ENCODE data around the gene GRM1. TPM values are rescaled to one million over a fixed set of nuclear protein-coding genes. Genes with fewer than 3 reads are reported as not detected.
A peak's percentile ranks its signal among the peaks of the same experiment; 100 is the strongest.

The GRM1 gene
- total RNA-seq, 1 donor from 2014 or later: 1.3 TPM

DNA sequence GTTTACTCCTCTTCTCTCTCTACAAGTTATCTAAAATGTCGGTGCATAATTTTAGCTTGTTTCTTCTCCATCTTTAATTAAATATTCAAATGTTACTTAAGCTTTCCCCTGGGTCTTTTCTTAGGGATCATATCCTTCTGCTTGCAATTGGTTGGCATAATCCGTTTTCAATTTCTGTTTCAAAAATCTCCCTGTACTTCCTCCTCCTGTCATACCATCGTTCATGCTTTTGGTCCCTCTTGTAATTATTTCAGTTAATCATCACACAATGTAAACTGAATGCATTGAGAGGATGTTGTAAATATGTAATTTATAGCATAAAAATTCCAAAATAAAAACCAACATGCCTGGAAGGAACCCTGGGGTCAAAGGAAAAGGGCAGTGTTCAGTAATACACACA lies 325.6 kb downstream of the GRM1 start:
- intact Hi-C loops (cut with micrococcal nuclease): no loop called here
- no peak for ATAC-seq
- DNase-seq: no peak

DNA sequence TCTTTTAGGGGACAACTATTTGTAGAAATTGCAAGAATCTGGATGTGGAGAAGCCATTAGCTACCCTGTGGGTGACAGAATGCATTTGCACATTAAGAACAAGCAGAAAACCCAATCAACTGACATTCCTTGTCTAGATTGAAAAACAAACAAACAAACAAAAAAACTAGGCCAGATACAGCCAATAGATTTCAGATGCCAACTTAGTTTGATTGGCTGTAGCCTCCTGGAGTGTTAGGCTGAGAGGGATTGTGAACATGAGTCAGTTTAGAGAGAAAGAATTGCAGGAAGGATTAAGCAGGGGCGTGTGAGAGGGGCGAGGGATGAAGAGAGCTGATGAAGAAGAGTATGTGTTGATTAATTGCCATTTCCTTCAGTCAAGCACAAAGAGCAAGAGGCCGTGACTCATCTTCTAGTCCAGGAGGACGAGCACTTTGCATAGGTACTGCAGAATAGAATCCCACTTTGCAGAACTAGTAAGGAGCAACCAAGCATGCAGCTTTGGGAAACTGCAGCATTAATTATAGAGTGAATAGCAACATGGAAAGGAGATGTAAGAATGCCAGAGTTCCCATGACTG lies 326.7 kb downstream of the GRM1 start:
- intact Hi-C loops (cut with micrococcal nuclease): no loop called here
- ATAC-seq: no peak
- no peak for DNase-seq

DNA sequence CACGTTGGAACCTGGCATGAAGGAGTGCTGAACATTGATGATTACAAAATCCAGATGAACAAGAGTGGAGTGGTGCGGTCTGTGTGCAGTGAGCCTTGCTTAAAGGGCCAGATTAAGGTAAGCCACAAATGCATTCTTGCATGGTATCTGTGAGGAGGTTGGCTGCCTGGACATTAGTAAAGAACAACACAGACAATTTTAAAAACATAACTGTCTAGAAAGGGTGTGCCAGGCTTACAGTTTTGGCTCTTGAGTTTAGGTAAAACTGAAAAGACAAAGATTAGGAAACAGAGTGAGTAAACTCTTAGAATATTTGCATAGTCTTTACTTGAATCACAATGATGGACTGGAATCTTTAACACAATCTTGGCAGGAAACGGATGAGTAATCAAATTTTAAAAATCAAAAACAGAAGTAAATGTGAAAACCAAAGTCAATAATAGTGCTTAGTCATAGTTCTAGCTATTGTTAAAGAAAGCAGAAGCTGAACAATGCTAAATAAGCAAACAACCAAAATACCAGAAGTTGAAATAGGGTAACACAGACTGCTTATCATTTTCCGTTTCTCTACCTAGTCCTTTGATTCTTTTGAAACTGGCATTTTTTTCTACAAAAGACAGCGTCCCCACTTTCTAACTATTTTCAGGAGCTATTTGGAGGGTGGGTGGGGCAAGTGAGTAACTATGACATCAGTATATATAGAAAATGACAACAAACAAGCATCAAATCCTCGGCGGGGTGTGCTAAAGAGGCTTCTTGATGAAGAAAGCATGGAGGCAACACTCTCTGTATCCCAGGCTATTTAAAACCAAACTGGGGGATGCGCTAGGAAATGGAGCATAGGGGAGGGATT lies 328.9 kb downstream of the GRM1 start:
- intact Hi-C loops (cut with micrococcal nuclease): no loop called here
- ATAC-seq (peak; percentile 43), DNase-seq (no peak)

DNA sequence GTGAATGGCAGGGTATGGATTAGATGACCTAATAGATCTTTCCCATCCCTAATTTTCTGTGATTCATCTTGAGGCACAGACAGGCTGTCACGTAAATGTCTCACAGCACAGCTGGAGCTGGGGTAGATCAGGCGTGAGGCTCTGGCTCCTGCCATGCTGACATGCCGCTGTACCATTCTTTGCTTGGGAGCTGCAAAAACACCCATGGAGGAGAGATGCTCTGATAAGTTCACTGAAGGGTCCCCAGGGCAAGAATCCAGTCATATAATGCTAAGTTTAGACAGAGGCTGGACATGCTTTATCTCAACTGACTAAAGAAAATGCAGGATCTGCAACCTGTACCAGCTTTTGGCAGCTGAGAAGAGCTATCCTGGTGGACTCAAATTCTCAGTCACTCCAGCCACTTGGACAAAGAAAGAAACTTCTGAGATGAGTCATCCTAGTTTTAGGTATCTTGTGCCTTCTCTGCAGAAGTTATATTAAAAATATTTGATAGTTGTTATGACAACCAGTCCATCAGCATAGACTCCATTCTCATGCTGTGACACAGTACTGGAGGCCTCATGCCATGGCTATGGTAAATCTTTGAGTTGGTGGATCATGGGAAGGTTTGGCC lies 329.7 kb downstream of the GRM1 start:
- ATAC-seq (peak; percentile 54), DNase-seq (no peak)
- intact Hi-C loops (cut with micrococcal nuclease): no loop called here

DNA sequence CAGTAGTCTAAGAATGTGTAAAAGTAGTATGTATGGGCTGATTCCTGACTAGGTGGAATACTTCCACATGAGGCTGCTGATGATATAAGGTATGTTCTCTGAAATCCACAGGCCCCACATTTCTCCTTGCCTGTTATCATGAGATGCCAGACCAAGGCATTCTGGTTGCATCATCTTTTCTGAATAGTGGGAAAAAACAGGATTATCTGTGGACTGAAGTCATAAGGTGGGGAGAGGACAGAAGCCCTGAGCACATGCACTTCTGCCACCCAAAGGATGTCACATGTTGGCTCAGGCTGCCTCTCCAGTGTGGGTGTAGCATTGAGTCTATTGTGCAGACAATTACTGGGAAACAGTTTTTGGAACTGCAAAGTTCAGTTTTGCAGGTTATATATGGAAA lies 330.3 kb downstream of the GRM1 start:
- ATAC-seq (no peak), DNase-seq (no peak)
- intact Hi-C loops (cut with micrococcal nuclease): no loop called here

DNA sequence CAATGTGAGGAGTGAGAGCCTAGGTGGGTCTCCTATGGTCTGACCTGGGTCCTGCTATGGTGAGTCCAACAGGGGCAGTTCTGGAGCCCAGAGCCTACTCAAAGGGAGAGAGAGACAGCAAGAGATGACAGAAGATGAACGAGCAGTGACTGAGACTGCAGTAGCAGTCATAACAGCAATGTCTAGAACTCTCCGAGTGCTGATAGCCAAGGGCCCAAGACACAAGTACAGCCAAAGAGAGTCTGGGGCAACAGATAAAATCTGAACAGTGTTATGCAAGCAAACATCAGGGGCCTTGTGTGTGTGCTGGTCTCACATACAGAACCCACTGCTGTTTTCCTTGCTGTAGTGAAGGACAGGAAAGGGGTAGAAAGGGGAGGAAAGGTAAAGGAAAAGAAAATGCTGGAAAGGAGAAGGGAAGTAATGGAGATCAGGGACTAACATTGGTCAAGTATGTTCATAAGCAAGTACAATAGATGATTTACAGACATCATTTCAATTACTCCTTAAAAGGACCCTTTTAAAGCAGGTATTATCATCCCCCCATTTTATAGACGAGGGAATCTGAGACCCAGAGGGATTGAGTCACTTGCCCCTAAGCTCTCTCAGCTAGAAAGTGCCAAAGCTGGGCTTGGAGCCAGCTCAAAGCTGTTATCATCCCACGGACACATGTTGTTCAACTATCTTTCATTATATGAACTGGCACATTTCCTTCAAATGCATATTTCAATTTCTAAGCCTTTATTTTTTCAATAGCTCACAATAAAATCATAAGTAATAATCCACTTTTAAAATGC lies 332.5 kb downstream of the GRM1 start:
- peak; percentile 72 for ATAC-seq
- peak; percentile 51 for DNase-seq
- intact Hi-C loops (cut with micrococcal nuclease): no loop called here

DNA sequence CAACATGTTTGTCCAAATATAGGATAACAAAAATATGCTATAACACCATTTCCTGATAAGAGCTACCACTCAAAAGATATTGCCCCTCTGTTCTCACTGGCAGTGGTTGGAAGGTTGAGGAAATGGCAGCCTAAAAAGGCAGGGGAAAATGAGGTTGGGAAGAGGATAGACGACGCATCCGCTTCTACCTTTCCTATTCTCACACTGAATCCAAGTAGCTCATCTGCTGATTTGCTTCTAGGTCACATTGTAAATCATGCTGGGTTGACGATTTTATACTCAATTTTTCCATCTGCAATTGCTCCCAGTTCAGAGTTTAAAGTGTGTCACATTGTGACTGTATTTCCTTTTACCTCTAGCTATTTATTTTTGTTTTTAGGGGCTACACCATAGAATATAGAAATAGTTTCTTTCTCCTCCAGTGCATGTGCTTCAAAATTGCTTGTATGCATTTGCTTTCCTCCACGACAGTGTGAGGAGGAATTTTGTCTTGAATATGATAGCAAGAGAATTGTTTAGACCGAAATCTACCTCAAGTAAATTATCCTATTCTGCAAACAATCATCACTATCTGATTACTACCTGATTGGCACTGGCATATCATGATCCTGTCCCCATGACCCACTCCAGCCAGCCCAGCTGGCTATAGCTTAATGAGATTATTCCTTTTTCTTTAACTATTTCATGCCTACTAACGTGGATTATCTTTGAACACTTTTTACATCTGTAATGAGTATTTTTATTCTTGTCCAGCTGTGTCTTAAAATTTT lies 335.2 kb downstream of the GRM1 start:
- intact Hi-C loops (cut with micrococcal nuclease): no loop called here
- ATAC-seq: no peak

DNA sequence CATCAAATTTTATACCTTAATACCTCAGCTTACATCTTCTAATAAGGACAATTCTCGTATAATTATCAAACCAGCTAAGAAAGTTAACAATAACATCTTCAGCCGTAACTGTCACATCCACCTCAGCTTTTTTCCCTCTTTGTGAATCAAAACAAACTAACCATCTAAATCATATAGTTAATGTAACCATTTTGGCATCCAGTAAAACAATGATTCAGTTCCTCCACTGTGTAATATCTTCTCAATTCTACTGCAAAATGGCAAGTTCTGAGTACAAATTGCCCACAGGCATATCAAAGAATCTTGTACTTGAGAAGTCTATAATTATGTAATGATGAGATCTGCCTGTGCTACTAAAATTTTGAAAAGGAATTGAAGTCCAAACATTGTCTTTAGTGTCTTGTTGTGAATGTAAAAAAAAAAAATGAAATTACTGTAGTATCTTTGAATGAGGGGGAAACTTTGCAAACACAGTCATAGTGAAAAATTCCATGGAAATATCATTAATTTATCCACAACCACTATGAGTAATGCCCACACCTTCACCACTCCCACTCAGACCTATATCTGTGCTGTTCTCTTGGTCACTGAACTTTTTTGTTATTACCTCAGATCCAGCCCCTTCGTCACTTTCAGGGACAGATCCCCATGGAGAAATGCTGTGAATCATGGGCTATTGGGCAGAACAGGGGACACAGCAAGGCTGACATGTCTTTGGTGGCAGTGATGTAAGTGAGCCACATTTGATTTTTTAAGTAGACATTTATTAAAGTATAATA lies 336.1 kb downstream of the GRM1 start:
- no peak for ATAC-seq
- no peak for DNase-seq
- intact Hi-C loops (cut with micrococcal nuclease): no loop called here

More for the DNA sequence above, 335.2 kb downstream of the GRM1 start:
- no peak for DNase-seq

DNA sequence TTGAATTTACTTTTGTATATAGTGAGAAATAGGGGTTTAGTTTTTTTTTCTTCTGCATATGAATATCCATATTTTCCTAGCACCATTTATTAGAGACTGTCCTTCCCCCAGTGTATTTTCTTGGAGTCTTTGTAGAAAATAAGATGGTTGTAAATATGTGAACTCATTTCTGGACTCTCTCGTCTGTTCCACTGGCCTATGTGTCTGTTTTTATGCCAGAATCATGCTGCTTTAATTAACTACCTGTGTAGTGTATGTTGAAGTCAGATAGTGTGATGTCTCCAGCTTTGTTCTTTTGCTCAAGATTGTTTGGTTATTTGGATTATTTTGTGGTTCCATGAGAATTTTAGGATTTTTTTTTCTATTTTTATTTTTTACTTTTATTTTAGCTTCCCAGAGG lies 338.2 kb downstream of the GRM1 start:
- intact Hi-C loops (cut with micrococcal nuclease): no loop called here
- no peak for ATAC-seq
- DNase-seq: no peak

DNA sequence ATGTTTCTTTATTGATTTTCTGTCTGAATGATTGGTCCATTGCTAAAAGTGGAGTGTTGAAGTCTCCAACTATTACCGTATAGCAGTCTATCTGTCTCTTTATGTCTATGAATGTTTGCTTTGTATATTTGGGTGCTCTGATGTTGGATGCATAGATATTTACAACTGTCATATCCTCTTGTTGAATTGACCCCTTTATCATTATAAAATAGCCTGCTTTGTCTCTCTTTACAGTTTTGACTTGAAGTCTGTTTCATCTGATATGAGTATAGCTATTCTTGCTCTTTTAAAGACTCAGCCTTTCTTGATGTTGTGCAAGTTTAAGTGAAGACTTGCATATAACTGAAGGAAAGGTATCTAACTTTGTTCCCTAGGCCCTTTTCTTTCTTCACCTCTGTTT lies 341.0 kb downstream of the GRM1 start:
- intact Hi-C loops (cut with micrococcal nuclease): no loop called here
- ATAC-seq: no peak
- no peak for DNase-seq

DNA sequence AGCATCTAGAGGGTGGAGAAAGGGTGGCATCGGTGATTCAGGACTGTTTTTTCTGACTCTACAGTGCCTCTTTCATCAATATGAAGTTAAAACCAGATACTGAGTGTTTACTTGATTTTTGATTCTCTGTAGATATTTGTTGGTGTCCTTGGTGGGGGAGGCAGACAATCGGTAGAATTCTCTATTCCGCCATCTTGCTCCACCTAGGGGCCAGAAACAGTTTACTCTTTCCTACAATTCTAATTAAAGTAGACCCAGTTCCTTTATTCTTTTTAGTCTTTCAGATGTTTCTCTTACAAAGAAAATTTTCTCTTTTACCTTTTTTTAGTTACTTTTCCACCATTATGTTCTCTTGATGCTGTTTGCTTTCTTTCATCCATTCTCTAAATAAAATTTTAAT lies 352.6 kb downstream of the GRM1 start:
- no peak for DNase-seq
- intact Hi-C loops (cut with micrococcal nuclease): no loop called here
- ATAC-seq: no peak

DNA sequence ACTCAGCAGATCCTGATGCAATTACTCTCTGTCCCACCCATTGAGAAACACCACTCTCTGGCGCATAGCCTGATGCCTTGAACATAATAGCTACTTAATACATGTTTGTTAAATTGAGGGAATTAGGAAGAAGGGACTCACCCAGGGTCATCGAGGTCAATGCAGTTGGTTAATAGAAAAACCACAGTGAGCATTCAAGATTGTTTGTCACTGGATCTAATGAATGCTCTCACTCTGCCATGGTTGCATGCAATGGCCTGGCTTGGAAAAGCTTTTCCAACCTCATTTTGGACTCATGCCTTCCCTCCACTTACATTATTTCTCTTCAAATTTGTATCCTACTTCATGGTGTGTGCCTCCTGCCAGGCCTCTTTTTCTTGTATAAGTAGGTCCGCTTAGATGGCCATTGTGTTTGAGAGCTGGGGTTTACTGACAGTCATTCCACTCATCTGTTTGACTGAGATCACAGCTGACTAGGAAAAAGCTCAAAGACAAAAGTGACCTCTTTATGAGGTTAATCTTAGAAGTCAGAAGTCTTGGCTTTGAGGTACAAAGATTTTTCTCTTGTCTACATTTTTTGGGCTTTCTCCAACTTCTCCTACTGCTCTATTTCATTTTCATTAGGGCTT lies 360.0 kb downstream of the GRM1 start:
- ATAC-seq: no peak
- no peak for DNase-seq
- intact Hi-C loops (cut with micrococcal nuclease): no loop called here

DNA sequence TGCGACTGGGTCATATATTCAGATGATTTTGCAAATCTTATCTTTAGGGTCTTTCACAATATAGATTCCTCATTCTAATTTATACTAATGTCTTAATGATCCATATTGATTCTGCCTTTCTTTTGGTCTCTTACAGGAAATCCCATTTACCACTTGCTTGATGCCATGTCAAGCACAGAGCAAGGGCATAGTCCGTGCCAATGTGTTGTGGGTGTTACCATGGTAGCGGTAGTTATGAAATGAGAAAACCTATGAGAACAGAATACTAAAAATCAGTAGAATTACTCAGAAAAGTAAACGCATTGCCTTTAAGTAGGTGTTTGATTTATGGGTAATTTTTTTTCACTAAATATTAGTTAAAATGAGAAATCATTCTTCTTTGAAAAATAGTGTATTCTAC lies 360.9 kb downstream of the GRM1 start:
- no peak for DNase-seq
- no peak for ATAC-seq
- intact Hi-C loops (cut with micrococcal nuclease): no loop called here

DNA sequence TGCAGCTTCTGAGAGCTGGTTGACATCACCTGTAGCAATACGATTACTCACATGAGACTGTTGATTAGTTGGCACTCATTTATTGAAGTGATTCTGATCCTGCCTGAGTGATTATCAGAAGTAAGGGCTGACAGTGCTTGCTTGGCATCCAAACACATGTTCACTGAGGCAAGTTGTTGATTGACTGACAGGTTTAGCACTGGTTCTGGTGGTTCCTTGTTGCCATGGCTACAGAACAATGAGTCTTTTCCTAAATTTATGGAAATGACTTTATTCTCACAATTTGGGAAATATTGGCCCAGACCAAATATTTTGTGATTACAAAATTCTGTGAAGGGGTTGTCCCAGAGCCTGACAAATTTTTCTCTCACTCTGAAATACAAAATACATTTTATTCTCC lies 368.8 kb downstream of the GRM1 start:
- no peak for DNase-seq
- no peak for ATAC-seq
- intact Hi-C loops (cut with micrococcal nuclease): no loop called here

DNA sequence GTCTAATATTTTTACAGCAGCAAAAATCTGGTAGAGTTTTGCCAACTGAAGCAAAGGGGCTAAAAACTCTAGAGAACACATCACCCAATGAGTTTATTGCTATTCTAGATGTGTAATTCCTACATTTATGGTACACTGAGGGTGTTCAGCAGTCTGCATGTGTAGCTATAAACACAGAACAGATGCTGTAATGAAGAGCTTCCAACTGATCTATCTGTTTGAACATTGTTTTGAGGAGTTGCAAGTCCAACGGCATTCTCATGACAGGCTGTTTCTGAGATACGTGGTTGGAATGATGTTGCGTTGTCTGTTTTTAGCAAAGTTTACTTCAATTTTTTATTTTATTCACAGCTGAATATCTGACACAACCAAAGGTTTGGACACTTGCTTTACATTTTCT lies 373.6 kb downstream of the GRM1 start:
- ATAC-seq: no peak
- DNase-seq: no peak
- intact Hi-C loops (cut with micrococcal nuclease): no loop called here

DNA sequence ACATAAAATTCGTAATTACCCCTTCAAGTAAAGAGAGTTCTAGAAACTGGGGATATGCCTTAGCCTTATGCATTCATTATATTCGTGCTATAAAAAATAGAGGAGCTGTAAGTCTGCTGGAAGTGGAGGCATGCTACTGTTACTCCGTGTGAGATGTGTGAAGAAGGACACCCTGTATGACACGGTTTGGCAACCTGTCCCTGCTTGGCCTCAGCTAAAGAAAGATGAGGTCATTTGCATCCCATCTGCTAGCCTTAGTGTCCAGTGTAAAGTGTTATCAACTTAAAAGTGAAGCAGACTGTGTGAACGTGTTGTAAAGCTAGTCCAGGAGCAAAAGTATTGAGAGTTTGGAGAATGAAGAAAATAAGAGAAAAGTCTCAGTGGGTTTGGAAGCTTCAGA lies 379.7 kb downstream of the GRM1 start:
- intact Hi-C loops (cut with micrococcal nuclease): no loop called here

DNA sequence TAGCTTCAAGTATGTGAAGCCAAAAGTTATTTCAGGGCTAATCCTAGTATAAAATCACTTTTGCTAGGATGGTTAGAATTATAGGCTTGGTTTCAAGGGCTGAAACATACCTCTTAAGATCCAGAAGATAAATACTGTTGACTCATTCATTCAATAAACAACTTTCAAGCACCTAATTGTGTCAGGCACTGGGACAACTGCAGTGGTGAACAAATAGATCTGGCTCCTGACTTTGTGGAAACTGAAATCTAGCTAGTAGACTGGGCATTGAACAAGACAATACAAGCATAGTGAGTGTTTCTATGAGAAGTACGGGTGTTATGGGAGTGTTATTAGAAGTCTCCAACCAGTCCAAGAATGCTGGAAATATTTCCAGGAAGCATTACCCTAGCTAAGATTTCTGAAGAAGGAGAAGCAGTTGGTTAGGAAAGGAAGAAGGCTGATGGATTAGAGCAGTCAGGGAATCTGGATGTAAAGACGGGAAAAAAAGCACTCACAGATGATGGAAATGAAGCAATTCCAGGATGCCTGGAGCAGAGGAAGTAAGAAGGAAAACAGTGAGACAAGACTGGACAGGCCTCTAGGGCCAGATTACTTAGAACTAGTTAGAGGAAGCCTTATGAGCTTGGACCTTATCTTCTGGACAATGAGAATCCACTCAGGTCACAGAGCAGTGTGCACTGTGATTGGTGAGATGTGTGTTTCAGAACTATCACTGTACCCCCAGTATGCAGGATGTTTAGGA lies 382.2 kb downstream of the GRM1 start:
- intact Hi-C loops (cut with micrococcal nuclease): no loop called here
- no peak for DNase-seq
- ATAC-seq: no peak

More for the DNA sequence above, 379.7 kb downstream of the GRM1 start:
- ATAC-seq (no peak), DNase-seq (no peak)

Data from left ventricle myocardium superior (tissue), 1 donor.